Stimulated activated CD4-positive, alpha-beta T cell treated with anti-CD3 and anti-CD28 coated beads, Interleukin-15, amount 100 ng/mL, for 24 hours (primary cell): ENCODE data around the gene NOX3.

Experiments used
- DNase-seq: peaks from one replicate; pipeline ENCODE4 v3.0.0-alpha.2; 2020

NOX3 gene

DNA sequence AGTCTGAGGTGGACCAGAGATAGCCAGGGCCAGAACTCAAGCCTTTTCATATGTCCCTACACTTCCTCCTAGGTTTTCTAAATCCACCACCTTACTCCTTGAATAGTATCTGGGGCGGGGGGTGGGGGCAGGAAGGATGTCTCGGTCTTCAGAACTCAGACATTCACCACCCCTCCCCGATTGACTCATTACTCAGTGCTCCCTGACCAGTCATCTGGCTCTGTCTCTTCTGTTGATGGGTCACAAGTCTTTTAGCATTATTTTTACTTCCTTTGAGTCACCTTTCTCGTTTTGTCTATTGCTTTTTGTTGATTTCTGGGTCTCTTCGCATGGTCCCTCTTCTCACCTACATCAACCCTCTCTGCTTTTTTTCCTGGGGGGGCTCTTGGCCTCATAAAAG is 23.3 kb downstream of the NOX3 start:
- DNase-seq = no peak

DNA sequence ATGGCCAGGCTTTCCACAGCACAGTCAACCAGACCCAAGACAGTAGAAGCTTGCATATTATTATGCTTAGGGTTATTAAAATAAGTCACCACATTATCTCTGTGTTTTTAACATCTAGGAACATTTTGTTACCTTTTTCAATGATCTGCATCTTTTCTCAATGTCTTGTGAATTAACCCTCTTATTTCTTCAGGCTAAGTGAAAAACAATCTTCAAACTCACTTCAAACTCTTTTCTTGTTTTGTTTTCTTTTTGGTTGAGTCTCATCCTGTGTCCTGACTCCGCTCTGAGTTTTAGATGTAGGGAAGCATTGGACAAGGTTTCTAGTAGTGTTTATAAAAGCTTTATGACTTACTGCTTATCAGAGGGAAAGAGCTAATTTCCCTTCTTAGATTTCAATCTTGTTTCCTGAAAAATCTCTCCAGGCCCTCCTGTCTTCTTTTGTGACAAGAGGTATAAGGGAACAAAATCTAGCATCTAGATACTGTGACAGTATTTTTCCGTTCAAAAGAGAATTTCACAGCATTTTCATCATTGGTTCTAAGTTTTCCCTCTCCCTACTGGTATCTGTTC is 26.2 kb downstream of the NOX3 start:
- no peak for DNase-seq

DNA sequence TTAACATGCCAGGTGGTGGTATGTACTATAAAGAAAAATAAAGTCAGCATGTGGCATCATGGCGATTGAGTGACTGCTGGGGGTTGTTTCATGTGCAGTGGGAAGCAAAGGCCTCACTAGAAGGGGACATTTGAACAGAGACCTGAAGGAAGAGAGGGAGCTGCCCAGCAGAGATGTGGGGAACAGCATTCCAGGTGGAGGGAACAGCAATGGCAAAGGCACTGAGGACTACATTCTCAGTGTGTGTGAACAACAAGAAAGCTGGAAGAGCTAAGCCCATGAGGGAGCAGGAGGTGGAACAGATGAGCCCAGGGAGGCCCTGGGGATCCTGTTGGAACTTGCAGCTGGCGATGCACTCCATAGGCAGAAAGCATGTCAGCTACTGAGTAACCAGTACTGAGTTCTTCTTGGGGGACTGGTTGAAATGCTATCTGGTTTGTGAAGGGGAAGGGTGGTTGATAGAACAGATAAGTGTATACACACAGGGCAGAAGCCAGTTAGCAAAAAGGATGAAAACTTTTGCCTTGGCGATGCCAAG is 29.2 kb downstream of the NOX3 start:
- no peak for DNase-seq

DNA sequence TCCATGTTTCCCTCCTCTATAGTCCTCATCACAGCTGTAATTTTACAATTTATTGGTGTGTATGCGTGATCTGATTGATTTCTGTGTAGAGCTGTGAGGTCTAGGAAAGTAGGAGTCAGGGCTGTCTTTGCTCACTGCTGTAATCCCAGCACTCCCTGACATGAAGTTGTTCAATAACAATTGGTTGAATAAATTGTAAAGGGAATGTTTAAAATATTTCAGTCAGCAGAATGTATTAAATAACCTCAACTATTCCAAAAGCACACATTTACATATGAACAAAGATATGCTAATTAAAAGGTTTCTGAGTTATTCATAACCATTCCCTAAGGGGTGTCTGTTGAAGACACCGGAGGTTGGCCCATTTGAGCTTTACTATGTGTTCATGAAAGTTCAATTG is 31.5 kb downstream of the NOX3 start:
- no peak for DNase-seq

DNA sequence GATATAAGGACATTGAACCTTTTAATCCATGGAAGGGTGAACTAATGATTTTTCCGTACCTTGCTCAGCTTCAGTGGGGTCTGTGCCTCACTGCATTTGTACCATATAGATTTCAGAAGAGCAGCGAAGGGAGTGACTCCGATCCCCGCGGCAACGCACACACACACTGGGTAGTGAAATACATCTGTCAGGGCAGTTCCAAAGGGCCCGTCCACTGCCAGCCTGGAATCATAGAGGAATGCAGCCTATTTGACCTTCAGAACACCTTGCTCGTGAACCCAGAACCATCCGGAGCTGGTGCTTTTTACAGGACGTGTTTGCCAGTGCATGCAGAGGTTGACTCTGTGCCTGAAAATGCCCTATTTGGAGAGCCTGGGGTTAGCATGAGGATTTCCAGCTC is 33.0 kb downstream of the NOX3 start:
- no peak for DNase-seq

DNA sequence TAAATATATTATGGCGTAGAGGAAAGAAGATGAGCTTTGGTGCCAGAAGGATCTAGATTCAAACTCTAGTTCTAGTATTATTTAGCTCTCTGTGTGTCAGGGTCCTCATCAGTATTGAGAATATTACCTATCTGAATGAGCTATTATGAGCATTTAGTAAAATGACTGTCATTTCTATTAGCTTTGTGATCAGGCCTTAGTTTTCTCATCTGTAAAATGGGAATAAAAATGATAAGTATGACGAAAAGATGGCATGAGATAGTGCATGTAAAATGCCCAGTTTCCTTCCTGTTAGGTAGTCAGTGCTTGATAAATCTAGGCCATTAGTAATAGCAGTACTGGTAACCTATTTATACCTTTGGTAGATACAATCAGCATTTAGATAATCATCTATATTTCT is 35.1 kb downstream of the NOX3 start:
- DNase-seq = no peak

DNA sequence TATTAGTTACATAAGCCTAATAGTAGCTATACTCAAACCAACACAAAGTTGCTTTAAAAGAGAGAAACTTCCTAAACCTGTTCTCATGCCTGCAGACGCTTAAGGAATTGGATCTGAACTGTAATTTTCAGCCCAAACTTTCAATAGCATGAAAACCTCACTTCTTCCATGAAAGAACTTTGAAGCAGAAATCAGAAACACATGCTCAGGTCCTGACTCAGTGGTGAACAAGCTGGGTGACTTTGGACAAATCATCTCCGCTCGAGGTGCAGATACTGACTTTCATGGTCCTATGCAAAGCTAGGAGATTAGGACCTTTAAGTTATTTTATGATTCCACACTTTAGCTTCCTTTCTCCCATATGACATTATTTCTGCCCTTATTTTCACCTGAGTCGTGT is 36.5 kb downstream of the NOX3 start:
- peak; percentile 15 for DNase-seq

DNA sequence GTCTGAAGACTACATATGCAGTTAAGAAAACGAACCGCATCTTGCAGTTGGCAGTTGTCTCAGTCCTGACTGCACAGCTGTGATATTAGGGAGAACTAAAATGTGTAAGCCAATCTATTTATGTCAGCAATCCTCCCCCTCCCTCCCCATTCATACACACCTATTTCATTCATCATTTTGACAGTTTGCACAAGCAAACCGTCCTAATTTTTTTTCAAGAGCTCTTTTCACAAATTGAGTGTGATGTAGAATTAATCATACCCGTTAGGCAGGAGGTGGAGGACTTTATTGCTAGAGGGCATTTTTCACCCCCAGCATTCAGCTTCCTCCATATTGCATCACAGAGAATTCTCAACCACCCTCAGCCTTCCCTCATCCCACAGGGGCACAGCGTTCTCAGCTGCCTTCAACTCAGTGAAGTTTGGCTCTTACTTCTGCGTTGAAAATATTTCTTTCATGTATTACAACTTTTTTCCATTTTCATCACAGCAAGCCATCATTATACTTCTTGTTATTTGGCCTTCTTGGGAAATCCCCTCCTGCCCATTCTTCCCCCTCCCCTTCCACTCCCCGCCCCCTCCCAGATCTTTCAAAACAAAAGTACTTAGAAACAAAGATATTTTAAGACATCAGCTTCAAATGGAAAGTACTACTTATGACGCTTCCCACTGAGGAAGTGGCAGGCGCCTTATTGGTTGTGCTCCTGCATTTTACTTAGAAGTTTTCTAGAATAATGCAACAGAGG is 37.5 kb downstream of the NOX3 start:
- DNase-seq = peak; percentile 79

DNA sequence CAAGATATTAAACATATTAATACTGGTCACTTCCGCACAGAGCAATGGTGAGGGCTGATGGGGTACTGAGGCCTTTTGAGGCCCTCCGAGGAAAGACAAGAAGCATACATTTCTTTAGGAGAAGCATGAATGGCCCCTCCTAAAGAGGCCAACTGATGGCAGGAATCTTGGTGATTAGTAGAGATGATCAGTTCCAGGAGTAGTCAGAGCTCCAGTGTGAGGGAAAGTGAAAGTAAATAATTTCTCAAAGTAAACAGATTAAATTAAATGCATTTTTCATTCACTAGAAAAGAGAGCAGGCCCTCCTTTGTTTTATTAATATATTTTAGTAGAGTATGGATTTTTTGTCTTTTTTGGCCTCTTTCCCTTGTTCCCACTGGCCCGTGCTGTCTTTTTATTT is 38.2 kb downstream of the NOX3 start:
- DNase-seq = no peak

DNA sequence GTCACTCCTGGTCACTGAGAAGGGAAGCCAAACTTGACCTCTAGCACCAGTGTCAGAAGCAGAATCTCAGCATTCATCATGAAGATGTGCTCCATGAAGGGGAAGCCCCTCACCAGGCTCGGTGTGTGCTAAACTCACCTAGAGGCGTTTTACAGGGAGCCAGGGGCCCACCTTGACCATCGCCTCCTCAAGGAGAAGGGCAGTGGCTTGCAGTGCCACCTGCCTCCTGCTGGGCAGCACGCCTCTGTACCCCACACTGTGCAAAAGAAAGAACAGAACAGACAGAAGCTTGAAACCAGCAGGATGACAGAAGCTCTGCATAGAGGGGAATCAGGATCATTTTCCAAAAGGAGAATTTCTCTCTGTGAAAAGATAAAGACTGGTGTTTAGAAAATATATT is 39.7 kb downstream of the NOX3 start:
- DNase-seq = no peak

DNA sequence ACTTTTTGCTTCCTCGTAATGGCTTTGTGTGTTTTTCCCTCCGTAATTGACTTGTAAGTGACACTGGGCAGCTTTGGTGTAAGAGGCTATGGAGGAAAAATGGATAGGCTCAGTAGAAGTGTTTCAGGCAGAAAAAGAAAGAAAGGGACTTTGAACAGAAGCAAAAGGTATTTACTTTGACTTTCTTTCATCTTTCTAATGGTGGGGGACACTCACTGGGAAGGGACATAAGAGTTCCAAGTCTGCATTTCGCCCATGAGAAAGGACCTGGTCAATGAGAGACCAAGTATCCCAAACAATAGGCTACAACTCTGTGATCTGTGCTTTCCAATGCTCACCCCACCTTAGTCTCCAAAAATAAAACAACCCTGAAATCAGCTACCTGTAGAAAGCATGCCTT is 41.6 kb downstream of the NOX3 start:
- no peak for DNase-seq

DNA sequence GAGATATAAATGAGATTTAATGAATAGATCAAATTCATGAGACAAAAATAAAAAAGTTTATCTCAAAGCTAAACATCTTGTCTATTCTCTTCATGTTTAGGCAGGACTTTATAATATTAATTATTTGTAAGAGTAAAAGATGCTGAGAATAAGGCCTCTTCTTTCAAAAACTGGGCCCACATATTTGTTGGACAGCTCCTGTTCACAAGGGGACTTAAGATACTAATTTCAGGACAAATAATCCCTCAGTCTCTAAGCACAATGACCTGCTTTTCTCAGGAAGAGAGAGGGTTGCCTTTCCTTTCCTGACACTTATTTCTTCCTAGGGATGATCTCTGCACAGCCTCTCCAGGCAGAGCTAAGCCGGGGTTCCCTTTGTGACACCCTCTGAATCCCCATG is 43.3 kb downstream of the NOX3 start:
- DNase-seq = no peak

DNA sequence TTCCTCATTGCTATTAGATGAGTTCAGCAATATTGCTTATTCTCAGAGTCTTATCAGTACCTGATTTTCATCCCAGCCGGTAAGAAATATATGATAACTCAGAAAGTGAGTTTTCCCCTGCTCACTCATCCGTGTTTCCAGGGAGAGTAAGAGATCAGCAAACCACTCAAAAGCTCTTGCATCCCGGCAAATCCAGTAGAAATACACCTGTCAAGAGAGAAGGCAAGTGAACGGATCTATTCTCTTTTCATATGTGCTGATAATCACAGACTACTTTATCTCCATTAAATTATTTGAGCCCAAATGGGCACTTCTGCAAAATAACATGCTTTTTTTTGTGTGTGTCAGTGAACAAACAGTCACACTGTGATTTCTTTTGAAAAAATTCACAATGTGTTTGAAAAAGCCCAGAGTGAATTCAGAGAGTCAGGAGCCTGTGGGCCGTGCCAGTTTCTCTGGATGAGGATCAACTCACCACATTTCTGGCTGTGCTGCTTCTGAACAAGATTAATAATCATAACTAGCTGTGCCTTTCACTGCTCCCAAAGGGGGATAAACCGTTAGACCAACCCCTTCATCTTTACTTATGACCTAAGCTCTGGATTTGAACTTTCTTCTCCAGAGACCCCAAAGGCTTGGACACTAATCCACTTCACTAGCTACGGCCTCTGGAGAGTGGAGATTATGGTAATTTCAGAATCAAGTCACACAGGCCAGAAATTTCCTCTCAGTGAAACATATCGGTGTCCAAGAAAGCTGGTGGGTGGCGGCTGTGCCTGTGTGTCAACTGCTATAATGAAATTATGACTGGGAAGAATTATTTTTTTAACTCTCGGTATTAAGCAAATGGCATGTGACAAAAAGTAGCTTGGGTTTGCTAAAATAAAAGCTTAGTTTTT is 44.2 kb downstream of the NOX3 start:
- no peak for DNase-seq

DNA sequence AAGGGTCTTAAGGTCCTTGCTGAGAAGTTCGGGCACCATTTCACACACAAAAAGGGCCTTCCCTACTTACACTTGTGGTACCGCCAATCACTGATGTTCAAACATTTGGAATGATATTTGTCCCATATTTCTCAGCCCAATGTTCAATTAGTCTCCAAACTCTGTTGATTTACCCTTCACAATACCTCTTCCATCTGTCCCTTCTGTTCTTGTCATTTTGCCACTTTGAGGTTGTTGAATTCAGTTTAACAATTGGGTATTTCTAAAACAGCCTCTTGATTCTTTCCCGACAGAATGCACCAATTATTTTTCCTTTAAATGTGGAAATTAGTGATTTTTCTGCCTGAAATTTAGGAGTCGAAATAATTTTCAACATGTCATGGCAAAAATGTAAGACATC is 46.2 kb downstream of the NOX3 start:
- no peak for DNase-seq

DNA sequence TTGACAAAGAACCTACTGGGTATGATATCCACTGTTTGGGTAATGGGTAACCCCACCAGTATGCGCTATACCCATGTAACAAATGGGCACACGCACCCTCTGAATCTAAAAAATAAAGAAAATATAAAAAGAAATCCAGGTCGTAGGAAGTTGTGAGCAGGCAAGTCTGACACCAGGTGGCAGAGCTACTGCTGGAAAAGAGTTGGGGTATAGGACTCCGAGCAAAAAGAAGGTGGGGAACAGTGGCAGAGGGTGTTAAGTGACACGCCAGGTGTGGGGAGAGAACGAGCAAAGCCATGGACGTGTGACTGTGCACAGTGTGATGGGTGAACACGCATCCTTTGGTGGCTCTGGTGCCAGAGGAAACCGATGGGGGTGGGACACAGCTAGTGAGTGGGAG is 46.7 kb downstream of the NOX3 start:
- DNase-seq = no peak

DNA sequence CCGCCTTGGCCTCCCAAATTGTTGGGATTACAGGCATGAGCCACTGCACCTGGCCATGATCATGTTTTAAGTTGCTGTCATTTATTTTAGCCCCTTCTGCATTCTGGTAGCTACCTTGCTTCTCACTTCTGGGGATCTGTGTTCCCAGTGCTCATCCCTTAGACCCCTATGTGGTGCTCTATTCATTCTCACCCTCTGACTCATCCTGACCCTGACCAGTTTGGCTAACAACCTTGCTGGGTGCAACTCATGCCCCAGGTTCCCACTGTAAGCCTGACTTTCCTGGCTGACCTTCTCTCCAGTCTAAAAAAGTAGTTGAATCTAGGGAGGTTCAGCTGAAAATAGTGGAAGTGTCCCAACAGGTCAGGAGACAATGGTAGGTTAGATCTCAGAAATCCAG is 47.4 kb downstream of the NOX3 start:
- no peak for DNase-seq

DNA sequence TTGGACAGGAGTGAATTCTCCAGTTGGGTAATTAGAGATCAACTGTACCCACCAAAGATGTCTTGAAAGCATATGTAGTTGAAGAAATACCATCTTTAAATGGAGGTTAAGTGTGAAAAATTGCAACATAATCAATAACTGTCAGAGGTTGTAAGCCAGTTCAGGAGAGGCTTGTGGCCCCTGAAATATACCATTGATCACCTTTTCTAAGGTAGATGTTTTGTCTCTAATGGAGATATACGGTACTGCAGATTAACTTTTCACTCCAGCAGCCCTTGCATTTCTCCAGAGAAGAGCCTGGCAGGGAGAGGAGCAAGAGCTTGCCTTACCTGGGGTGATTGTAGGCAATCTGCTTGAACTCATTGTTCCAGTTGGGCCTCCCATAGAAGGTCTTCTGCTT is 48.8 kb downstream of the NOX3 start:
- no peak for DNase-seq

DNA sequence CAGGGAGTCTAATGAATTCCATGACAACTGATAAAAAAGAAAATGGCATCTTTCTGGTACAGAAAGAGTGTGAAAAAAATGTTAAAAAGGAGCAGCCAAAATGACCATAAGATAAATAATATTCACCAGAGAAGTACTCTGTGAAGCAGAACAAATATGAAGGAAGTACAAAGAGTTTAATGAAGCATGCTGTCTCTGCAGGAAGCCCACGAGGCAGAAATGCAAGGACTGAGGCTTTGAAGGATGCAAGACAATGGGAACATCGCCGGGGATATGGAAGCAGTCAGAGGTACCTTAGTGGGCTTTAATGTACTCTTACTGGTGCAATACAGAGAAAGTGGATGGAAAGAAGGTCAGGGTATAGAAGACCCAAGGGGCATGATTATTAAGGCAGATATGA is 50.7 kb downstream of the NOX3 start:
- DNase-seq = no peak

DNA sequence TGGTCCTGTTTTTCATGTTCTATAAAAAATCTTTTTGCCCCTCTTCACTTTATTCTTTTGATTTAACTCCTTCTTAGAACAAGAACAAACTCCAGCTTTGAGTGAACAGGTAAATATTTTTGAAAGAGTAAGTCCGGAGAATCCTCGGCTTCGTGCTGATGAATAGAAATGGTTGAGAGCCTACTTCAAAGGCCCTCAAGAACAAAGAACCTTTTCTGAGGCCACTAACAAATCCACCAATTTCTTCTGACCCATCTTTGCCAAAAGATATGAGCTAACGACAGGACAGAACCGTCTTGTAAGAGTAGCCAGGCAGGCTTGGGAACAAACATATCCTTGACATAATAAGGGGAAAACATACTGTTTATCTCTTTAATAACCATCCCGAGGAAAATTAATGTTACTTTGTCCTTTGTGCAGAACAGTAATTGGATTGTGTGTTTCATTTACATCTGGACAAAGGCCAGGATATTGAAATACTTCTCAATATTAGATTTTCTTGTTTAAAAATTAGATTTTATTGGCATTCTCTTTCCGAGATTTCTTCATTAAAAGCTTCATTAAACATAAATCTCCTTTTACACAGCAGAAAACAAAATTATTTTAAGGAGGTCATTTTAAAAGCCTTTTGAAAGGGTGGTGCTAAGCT is 52.9 kb downstream of the NOX3 start:
- no peak for DNase-seq

DNA sequence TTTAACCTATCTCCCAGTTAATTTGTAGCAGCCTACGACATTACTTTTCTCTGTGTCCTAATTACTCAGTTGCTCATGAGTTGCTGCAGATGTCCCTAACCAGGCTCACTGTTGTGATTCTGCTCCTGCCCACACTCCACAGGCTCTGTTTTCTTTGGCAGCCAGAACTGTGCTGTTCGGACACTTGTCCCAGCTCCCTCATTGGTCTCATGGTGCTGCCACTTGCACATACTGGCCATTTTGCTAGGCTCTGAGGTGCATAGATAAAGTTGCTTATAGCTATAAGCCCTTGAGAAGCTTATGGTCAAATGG is 55.0 kb downstream of the NOX3 start:
- DNase-seq = no peak

DNA sequence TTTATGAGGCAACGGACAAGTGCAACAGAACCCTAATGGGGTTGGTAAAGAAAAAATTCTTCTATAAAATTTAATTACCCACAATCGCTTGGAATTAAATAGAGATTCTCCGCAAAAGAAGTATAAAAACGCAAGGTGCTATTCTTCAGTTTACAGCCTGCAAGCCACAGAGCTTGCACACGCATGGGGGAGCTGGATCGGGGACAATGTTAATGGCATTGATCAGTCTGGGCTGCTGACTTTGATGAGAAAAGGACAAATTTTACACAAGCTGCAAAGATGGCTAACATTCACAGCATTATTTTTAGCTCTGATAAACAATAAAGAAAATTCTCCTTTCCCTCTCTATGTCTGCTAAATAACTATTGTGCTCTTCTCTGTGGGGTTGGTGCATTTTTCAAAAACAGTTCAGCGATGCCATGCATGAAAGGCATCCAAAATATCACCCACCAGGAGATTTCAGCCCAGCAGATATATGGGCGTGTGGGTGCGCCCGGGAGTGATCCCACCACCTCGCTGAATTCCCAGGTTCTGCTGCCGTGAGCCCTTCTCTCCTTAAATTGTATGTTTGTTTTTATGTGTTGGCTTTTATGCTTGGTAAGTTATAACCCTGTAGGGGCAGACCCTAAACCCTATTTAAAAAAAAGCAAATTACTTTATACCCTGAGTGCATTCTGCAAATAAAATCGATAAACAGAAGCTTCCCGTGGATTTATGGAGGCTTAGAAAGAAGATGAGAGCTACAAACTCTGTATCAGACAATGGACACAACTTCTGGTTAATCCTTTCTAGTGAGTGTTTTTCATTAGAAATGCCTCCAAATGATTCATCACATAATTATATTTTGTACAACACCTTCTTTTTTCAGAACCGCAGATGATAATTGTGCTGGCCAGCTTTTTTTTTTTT is 55.6 kb downstream of the NOX3 start:
- no peak for DNase-seq

DNA sequence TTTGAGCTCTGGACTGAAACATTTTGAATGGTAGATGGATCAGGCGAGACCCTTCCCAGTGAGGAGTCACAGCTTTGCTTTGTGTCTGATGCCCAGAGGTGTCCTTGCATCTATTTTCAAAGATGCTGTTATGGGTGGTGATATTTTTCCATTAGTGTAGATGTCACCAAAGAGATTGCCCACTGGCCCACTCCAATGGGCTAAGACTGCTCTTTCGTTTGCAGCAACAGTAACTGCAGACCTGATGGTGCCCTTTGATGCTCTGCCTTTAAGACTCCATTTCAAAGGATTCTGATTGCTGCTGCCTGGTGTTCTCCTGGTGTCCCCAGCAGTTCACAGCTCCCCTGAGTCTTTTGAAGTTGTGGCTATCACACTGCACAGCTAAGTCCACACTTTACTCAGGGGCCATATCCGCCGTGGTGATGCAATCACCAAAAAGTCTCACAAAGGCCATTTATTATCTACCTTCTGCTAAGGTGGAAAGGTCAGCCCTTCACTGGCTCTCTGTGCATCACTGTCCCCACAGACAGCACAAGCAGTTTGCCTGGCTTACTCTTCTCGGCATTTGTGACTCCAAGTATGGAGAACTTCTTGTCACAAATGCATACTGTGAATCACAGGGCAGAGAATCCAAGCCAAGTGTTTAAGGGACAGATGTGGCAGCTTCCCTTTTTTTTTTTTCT is 56.4 kb downstream of the NOX3 start:
- no peak for DNase-seq
